Adrenal gland (tissue), 5 donors: ENCODE data around the gene ABCA13.

ENCODE experiments used
- CTCF ChIP-seq, 6 experiments: fragments of 450-650 bp in 4 of 6; fragments of 200-600 bp in 2 of 6; sonication (generic) in 1 of 6; IDR thresholded peaks; 1 replicate in 5 of 6; 2 replicates in 1 of 6; pipeline versions ENCODE4 v1.5.1 to v1.8.0; 2016 to 2021; ENCODE audit warnings: antibody characterized with exemption in 6 of 6, mild to moderate bottlenecking in 2 of 6, moderate library complexity in 1 of 6
- POLR2A ChIP-seq, 2 donors: fragments of 450-650 bp; IDR thresholded peaks; one replicate each; pipeline ENCODE4 v1.6.1; 2017; ENCODE audit warnings: antibody characterized with exemption in 2 of 2, mild to moderate bottlenecking in 2 of 2, moderate library complexity in 1 of 2
- donor health status: DM: no; HTN: no; CAD: no.

DNA sequence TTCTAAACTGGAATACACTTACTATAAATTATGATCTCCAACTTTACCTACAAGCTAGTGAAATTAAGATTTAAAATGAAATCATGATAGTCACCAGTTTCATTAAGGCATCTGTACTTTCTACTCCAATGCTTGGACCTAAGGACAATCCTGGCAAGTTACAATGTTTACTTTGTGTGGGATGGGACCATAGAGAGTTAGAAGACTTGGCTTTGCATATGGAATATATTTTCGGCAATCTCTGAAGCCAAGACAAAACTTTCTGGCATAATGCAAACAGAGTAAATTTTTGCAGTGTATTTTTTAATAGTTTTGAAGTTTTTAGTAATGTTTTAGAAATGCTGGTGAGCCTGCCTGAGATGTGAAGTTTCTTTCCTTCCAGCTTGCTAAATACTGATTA is 248.9 kb downstream of the ABCA13 start:
- no peak for TF ChIP-seq POLR2A (IDR thresholded peaks at IDR 0.05)
- TF ChIP-seq CTCF (IDR thresholded peaks at IDR 0.05): no peak
